GM19372 (cell line): ENCODE measurements around the gene NDFIP1.
"Not testable (repeated sequence)": the region's sequence is repeated elsewhere in the genome, so short reads cannot be mapped to it uniquely, and the experiment has no call there.

Experiments used
- ATAC-seq: cut with Tn5 transposase; IDR thresholded peaks from one replicate; pipeline ENCODE4 v1.9.1; 2021; ENCODE audit warnings: mild to moderate bottlenecking, low read depth, moderate library complexity; ENCODE audit not compliant: unreplicated experiment

The NDFIP1 gene

GRCh38 chr5:142151436-142152383 is 43.1 kb downstream of the NDFIP1 start:
- ATAC-seq, result no peak

DNA sequence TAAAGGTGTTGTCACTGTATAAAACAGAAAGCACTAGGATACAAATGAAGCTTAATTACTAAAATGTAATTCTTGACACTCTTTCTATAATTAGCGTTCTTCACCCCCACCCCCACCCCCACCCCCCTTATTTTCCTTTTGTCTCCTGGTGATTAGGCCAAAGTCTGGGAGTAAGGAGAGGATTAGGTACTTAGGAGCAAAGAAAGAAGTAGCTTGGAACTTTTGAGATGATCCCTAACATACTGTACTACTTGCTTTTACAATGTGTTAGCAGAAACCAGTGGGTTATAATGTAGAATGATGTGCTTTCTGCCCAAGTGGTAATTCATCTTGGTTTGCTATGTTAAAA is 43.8 kb downstream of the NDFIP1 start:
- ATAC-seq, result no peak

DNA sequence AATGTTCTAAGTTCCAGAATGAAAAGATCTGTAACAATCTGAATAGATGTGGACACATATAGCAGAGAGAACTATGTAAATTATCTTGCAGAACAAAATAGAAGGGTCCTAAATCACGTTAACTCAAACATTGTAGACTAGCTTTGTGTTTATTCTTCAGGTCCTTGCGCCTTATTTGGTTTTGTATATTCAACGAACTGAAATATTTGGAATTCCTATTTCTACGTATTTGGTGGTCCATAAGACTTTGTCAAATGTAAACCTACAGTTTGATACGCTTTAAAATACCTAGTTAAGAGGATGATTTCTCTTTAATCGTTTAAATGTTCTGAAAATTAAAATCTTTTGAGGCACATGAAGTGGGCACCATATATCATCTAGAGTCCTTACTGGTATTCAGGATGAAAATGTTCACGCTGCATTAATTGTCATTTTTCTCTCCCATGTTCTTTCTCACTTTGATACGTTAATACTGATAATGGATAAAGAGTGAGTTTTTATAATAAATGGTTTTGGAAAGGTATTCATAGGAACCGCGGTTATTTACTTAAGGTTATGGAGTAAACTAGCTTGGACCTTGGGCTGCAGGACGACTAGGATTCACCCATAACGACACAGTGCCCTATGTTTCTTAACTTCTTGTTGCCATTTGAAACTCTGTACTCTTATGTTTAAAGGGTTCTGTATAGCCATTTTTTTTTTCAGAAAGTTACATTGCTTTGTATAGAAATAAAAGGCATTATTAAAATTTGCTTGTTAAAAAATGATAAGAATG is 45.3 kb downstream of the NDFIP1 start:
- no peak for ATAC-seq

- not testable (repeated sequence) for ATAC-seq
Measured at GRCh38 chr5:142154449-142154841, 45.9 kb downstream of the NDFIP1 start.

- no peak for ATAC-seq
Measured at GRCh38 chr5:142156839-142157463, 48.4 kb downstream of the NDFIP1 start.

- no peak for ATAC-seq
Measured at GRCh38 chr5:142159354-142159753, 50.8 kb downstream of the NDFIP1 start.

DNA sequence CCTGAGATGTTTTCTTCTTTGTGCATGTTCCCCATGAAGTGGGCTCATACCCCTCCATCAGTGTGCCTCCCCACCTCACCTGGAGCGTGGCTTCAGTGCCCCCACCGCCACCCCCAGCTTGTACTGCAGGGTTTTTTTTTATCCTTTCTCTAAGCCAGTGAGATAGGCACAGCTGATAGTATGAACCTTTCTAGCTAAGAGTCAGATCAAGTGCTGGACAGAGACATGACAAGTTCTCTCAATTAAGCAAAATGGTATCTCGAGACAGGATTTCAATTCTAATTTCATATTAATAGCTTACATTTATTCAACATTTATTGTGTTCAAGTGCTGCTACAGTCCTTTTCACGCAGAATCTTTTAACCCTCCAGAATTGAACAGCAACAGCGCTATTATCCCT is 55.7 kb downstream of the NDFIP1 start:
- no peak for ATAC-seq

GRCh38 chr5:142166754-142167153 is 58.2 kb downstream of the NDFIP1 start:
- no peak for ATAC-seq

- no peak for ATAC-seq
Measured at GRCh38 chr5:142167458-142167857, 58.9 kb downstream of the NDFIP1 start.

DNA sequence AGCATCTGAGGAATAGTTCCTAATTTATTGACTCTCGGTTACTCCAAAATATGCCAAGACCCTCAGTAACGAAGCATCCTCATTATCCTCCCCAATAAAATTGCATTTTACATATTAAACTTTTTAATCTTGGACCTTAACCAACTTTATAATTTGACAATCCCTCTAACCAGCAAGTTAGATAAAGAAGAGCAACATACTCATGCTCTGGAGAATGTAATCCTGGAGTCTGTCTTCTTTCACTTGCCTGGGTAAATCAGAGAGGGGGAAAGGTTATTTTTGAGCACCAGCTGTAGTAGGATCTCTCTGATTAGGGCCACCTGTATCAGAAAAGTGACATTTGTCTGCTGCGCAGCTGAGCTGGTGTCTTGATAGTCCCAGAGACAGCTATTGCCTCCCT is 59.8 kb downstream of the NDFIP1 start:
- no peak for ATAC-seq

- no peak for ATAC-seq
Measured at GRCh38 chr5:142170254-142170953, 61.8 kb downstream of the NDFIP1 start.

DNA sequence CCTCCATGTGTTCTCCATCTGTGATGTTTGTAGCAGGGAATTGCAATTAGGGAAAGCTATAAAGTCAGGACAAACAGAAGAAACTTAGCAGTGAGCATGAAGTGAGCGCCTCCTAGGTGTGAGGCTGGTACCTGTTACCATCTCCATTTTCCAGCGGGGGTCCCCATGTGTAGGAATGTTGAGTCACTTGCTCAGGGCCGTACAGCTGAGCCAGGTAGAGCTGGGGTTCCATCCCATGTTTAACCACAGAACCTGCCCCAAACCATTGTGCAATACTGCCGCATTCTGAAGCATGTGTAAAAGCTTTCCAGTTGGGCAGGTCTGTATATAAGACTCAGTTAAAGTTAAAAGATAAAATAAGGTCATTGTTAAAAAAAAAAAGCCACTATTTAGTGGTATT is 62.7 kb downstream of the NDFIP1 start:
- no peak for ATAC-seq

- ATAC-seq, result no peak
Measured at GRCh38 chr5:142175039-142175438, 66.5 kb downstream of the NDFIP1 start.

GRCh38 chr5:142175461-142176142 is 67.0 kb downstream of the NDFIP1 start:
- ATAC-seq, result no peak

DNA sequence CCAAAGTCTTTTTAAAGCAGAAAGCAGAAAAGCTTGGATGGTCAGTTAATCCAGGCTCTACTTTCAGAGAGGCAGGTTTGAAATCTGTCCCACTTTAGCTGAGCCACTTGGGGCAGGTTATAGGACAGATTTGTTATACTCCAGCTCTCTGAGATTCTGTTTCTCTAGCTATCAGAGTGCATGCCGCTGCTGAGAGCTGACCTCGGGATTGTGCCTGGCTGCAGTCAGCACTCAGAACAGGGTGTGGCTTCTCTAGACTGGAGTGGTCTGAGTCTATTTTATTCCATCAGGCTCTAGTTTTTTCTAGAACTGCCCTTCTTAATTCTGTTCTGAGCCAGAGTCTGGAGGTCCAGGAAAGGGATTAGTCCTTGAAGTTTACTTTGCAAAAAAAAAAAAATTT is 67.7 kb downstream of the NDFIP1 start:
- no peak for ATAC-seq

GRCh38 chr5:142178651-142179050 is 70.1 kb downstream of the NDFIP1 start:
- ATAC-seq, result no peak

- no peak for ATAC-seq
Measured at GRCh38 chr5:142179776-142180387, 71.3 kb downstream of the NDFIP1 start.

DNA sequence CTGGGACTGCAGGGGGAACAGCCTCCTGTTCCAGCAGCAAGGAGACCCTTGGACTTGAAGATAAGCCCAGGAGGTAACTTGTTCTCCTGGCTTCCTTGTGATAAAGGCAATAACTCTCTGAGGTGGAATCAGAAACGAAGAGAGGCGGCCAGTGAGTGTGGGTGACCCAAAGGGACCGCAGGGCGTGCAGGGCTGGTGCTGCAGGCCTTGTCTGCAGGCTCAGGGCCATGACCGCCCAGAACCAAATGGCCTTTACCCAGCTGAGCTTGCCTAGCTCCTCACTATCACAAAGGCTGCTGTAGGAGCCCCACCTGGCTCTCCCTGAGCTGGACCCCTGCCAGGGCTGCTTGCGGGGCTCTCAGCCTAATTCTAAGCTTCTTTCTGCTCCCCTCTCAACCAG is 72.5 kb downstream of the NDFIP1 start:
- no peak for ATAC-seq

- ATAC-seq, result no peak
Measured at GRCh38 chr5:142181547-142182163, 73.1 kb downstream of the NDFIP1 start.
